ENCODE data around the gene NUP98. TPM values are rescaled to one million over a fixed set of nuclear protein-coding genes. Genes with fewer than 3 reads are reported as not detected.
A peak's percentile ranks its signal among the peaks of the same experiment; 100 is the strongest.
"Not testable (repeated sequence)": the region's sequence is repeated elsewhere in the genome, so short reads cannot be mapped to it uniquely, and the experiment has no call there.

The NUP98 gene
- total RNA-seq, 1 donor from 2014 or later = 94.8 TPM

- H3K27ac ChIP-seq; H3K36me3 Mint-ChIP-seq; H3K27ac Mint-ChIP-seq; H3K4me3 Mint-ChIP-seq; H3K79me2 ChIP-seq (ENCODE audit: low read depth); H3K27me3 ChIP-seq; H3K4me2 ChIP-seq; H3F3A ChIP-seq (ENCODE audit: low read depth); H4K20me1 ChIP-seq (ENCODE audit: low read depth); DNase-seq (ENCODE audit: low spot score); H3K9ac ChIP-seq; H3K9me3 Mint-ChIP-seq; H2AFZ ChIP-seq (replicated peaks); H3K36me3 ChIP-seq; H3K4me1 ChIP-seq; H3K4me3 ChIP-seq; H3K27me3 Mint-ChIP-seq (ENCODE audit: insufficient read depth, low read depth); H3K9me3 ChIP-seq (ENCODE audit: low read depth): not testable (repeated sequence)
- peaks cover 18% of the 10 kb centered on the region for H3K4me1 Mint-ChIP-seq
These were observed 148.0 kb downstream of the NUP98 start for GRCh38 chr11:3649374-3649773.

DNA sequence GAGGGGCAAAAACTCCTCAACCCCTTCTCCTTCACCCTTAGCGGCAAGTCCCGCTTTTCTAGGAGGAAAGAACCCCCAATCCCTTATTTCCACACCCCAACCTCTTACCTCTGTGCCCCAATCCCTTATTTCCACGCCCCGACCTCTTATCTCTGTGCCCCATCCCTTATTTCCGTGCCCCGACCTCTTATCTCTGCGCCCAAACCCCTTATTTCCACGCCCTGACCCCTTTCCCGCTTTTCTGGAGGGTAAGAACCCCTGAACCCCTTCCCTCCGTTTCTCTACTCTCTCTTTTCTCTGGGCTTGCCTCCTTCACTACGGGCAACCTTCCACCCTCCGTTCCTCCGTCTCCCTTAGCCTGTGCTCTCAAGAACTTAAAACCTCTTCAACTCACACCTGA is 148.5 kb downstream of the NUP98 start:
- not testable (repeated sequence) for H4K20me1 ChIP-seq (ENCODE audit: low read depth); H3K27ac Mint-ChIP-seq; H3K27me3 Mint-ChIP-seq (ENCODE audit: insufficient read depth, low read depth); H3K4me1 ChIP-seq; H3K79me2 ChIP-seq (ENCODE audit: low read depth); H3F3A ChIP-seq (ENCODE audit: low read depth); H2AFZ ChIP-seq (replicated peaks); H3K36me3 Mint-ChIP-seq; H3K4me3 ChIP-seq; H3K4me3 Mint-ChIP-seq; H3K27ac ChIP-seq; H3K4me2 ChIP-seq; H3K9me3 ChIP-seq (ENCODE audit: low read depth); DNase-seq (ENCODE audit: low spot score); H3K27me3 ChIP-seq; H3K9ac ChIP-seq; H3K9me3 Mint-ChIP-seq; H3K36me3 ChIP-seq
- peaks cover 18% of the 10 kb centered on the region for H3K4me1 Mint-ChIP-seq

DNA sequence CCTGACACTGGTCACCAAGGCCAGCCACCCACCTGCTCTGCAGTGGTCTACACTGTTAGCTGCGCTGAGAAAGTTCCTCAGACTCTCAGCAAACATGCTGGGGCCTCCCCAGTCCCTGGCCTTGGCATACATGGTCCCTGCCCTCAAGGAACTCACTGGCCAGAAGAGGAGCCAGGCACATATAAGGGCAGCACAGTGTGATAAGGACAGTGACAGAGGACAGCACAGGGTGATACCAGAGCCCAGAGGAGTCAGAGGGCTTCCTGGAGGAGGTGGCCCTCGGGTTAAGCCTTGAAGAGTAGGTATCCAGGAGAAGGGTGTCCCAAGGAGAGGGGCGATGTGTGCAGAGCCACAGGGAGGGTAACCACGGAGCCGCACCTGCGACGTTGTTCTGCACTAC is 151.8 kb downstream of the NUP98 start:
- no peaks in the 10 kb centered on the region for H3K36me3 Mint-ChIP-seq
- no peak overlapping the region for H3K4me3 Mint-ChIP-seq
- no peak overlapping the region for H3K27ac Mint-ChIP-seq

GRCh38 chr11:3644817-3645235 is 152.5 kb downstream of the NUP98 start, which contains the start of gene ART1:
TSS of gene ART1 (plus strand) at chr11:3645128. CDS start at chr11:3659214, 14,086 bp downstream.
- H3K4me1 Mint-ChIP-seq = peaks cover 15% of the 10 kb centered on the region
- Histone ChIP-seq H3K4me3 (no peak within 1 kb of the TSS), H4K20me1 (ENCODE audit: low read depth) (no peaks in the 10 kb centered on the region), H3K27ac (no peak within 1 kb of the TSS), H3K9ac (no peak within 1 kb of the TSS), H3K36me3 (no peaks in the 10 kb centered on the region), H2AFZ (replicated peaks) (no peak within 1 kb of the TSS), H3K4me2 (no peak within 1 kb of the TSS), H3K9me3 (ENCODE audit: low read depth) (no peaks in the 10 kb centered on the region), H3K27me3 (no peaks in the 10 kb centered on the region), H3K79me2 (ENCODE audit: low read depth) (no peaks in the 10 kb centered on the region), H3K4me1 (peaks cover 5% of the 10 kb centered on the region), H3F3A (ENCODE audit: low read depth) (peaks cover 17% of the 10 kb centered on the region)
- no peak for DNase-seq (ENCODE audit: low spot score)
- no peaks in the 10 kb centered on the region for H3K36me3 Mint-ChIP-seq
- TF ChIP-seq EZH2 (IDR thresholded peaks at IDR 0.05) (no peak), CTCF (IDR thresholded peaks at IDR 0.05) (no peak), EZH2phosphoT487 (IDR thresholded peaks at IDR 0.05) (no peak)
- H3K9me3 Mint-ChIP-seq = peaks cover 7% of the 10 kb centered on the region
- H3K4me3 Mint-ChIP-seq = peak within 1 kb of the TSS; percentile 3
- H3K27ac Mint-ChIP-seq = no peak within 1 kb of the TSS
- no peaks in the 10 kb centered on the region for H3K27me3 Mint-ChIP-seq (ENCODE audit: insufficient read depth, low read depth)

More for the DNA sequence above, 151.8 kb downstream of the NUP98 start:
- peaks cover 21% of the 10 kb centered on the region for H3K4me1 Mint-ChIP-seq
- DNase-seq (ENCODE audit: low spot score) = no peak
- no peak overlapping the region for H3K27ac ChIP-seq
- H3K9me3 ChIP-seq (ENCODE audit: low read depth) = no peaks in the 10 kb centered on the region
- peaks cover 7% of the 10 kb centered on the region for H3K9me3 Mint-ChIP-seq
- H4K20me1 ChIP-seq (ENCODE audit: low read depth) = no peaks in the 10 kb centered on the region
- no peaks in the 10 kb centered on the region for H3K36me3 ChIP-seq
- no peak overlapping the region for H3K4me2 ChIP-seq
- TF ChIP-seq EZH2phosphoT487 (IDR thresholded peaks at IDR 0.05) (no peak), EZH2 (IDR thresholded peaks at IDR 0.05) (no peak), CTCF (IDR thresholded peaks at IDR 0.05) (no peak)
- H3K4me1 ChIP-seq = peaks cover 5% of the 10 kb centered on the region
- H2AFZ ChIP-seq (replicated peaks) = no peak overlapping the region
- peaks cover 17% of the 10 kb centered on the region for H3F3A ChIP-seq (ENCODE audit: low read depth)
- no peak overlapping the region for H3K4me3 ChIP-seq
- H3K79me2 ChIP-seq (ENCODE audit: low read depth) = no peaks in the 10 kb centered on the region
- no peaks in the 10 kb centered on the region for H3K27me3 Mint-ChIP-seq (ENCODE audit: insufficient read depth, low read depth)
- no peak overlapping the region for H3K9ac ChIP-seq
- no peaks in the 10 kb centered on the region for H3K27me3 ChIP-seq

GRCh38 chr11:3643102-3643546 is 154.2 kb downstream of the NUP98 start:
- H3K27ac Mint-ChIP-seq; H3K4me1 Mint-ChIP-seq; H3K27me3 ChIP-seq; H3K36me3 Mint-ChIP-seq; H3K4me1 ChIP-seq; H3K9me3 ChIP-seq (ENCODE audit: low read depth); H3K9ac ChIP-seq; H3K79me2 ChIP-seq (ENCODE audit: low read depth); H3K9me3 Mint-ChIP-seq; H3K36me3 ChIP-seq; H4K20me1 ChIP-seq (ENCODE audit: low read depth); H3K27me3 Mint-ChIP-seq (ENCODE audit: insufficient read depth, low read depth): not testable (repeated sequence)
- Histone ChIP-seq H2AFZ (replicated peaks) (peak overlapping the region; percentile 81), H3K4me3 (peak overlapping the region; percentile 60), H3F3A (ENCODE audit: low read depth) (peaks cover 17% of the 10 kb centered on the region), H3K27ac (peak overlapping the region; percentile 86), H3K4me2 (peak overlapping the region; percentile 77)
- peak; percentile 36 for DNase-seq (ENCODE audit: low spot score)
- H3K4me3 Mint-ChIP-seq = peak overlapping the region; percentile 90
